ENCODE measurements around the gene CFAP157.

CFAP157 gene

GRCh38 chr9:127706836-127707241, at the start of gene CFAP157:
Gene CFAP157 (plus strand): TSS chr9:127706988. CDS start chr9:127707032, 44 bp downstream.
- DNase-seq (ENCODE audit: extremely low read depth in 1 of 2, low read depth in 1 of 2) = no peak

- no peak for DNase-seq (ENCODE audit: extremely low read depth in 1 of 2, low read depth in 1 of 2)
Measured at GRCh38 chr9:127658428-127658827, 48.4 kb upstream of the CFAP157 start.

GRCh38 chr9:127660886-127661741, 45.7 kb upstream of the CFAP157 start:
- DNase-seq (ENCODE audit: extremely low read depth in 1 of 2, low read depth in 1 of 2) = no peak

GRCh38 chr9:127662617-127663016, 44.2 kb upstream of the CFAP157 start:
- no peak for DNase-seq (ENCODE audit: extremely low read depth in 1 of 2, low read depth in 1 of 2)

GRCh38 chr9:127664324-127664677, 42.5 kb upstream of the CFAP157 start:
- DNase-seq (ENCODE audit: extremely low read depth in 1 of 2, low read depth in 1 of 2) = no peak

GRCh38 chr9:127664678-127665507, 41.9 kb upstream of the CFAP157 start:
- DNase-seq (ENCODE audit: extremely low read depth in 1 of 2, low read depth in 1 of 2) = no peak

- DNase-seq (ENCODE audit: extremely low read depth in 1 of 2, low read depth in 1 of 2) = no peak
Measured at GRCh38 chr9:127667127-127667844, 39.5 kb upstream of the CFAP157 start.

- DNase-seq (ENCODE audit: extremely low read depth in 1 of 2, low read depth in 1 of 2) = no peak
Measured at GRCh38 chr9:127667906-127668305, 38.9 kb upstream of the CFAP157 start.

- no peak for DNase-seq (ENCODE audit: extremely low read depth in 1 of 2, low read depth in 1 of 2)
Measured at GRCh38 chr9:127673234-127673633, 33.6 kb upstream of the CFAP157 start.

GRCh38 chr9:127676638-127677037, 30.1 kb upstream of the CFAP157 start:
- no peak for DNase-seq (ENCODE audit: extremely low read depth in 1 of 2, low read depth in 1 of 2)

GRCh38 chr9:127679506-127679905, 27.3 kb upstream of the CFAP157 start:
- no peak for DNase-seq (ENCODE audit: extremely low read depth in 1 of 2, low read depth in 1 of 2)

- DNase-seq (ENCODE audit: extremely low read depth in 1 of 2, low read depth in 1 of 2) = no peak
Measured at GRCh38 chr9:127680226-127680625, 26.6 kb upstream of the CFAP157 start.

- no peak for DNase-seq (ENCODE audit: extremely low read depth in 1 of 2, low read depth in 1 of 2)
Measured at GRCh38 chr9:127680846-127681245, 25.9 kb upstream of the CFAP157 start.

GRCh38 chr9:127682351-127683136, 24.2 kb upstream of the CFAP157 start:
- DNase-seq (ENCODE audit: extremely low read depth in 1 of 2, low read depth in 1 of 2) = no peak

- no peak for DNase-seq (ENCODE audit: extremely low read depth in 1 of 2, low read depth in 1 of 2)
Measured at GRCh38 chr9:127683723-127684122, 23.1 kb upstream of the CFAP157 start.

- DNase-seq (ENCODE audit: extremely low read depth in 1 of 2, low read depth in 1 of 2) = no peak
Measured at GRCh38 chr9:127684576-127684975, 22.2 kb upstream of the CFAP157 start.

GRCh38 chr9:127686461-127687393, 20.1 kb upstream of the CFAP157 start:
- no peak for DNase-seq (ENCODE audit: extremely low read depth in 1 of 2, low read depth in 1 of 2)

GRCh38 chr9:127689329-127690000, 17.3 kb upstream of the CFAP157 start:
- DNase-seq (ENCODE audit: extremely low read depth in 1 of 2, low read depth in 1 of 2) = no peak

- no peak for DNase-seq (ENCODE audit: extremely low read depth in 1 of 2, low read depth in 1 of 2)
Measured at GRCh38 chr9:127690735-127691134, 16.1 kb upstream of the CFAP157 start.
